LNCaP clone FGC (cell line): ENCODE data around the gene PDE3B.

Experiments used
- DNase-seq: peaks from one replicate; pipeline ENCODE4 v3.0.0-alpha.2; 2011; ENCODE audit warnings: low read depth
- H3K4me3 ChIP-seq: 2 replicates; pipeline ENCODE4 v1.5.1; 2011; ENCODE audit warnings: mild to moderate bottlenecking, low read depth, low read length, control low read depth
- CTCF ChIP-seq: IDR thresholded peaks from 2 replicates; pipeline ENCODE4 v1.5.1; 2012; ENCODE audit warnings: mild to moderate bottlenecking; ENCODE audit not compliant: control insufficient read depth, insufficient read depth; ENCODE audit errors: extremely low read depth

The PDE3B gene

GRCh38 chr11:14894657-14895598 is 251.3 kb downstream of the PDE3B start:
- no peak for TF ChIP-seq CTCF
- no peak for DNase-seq
- no peak overlapping the region for H3K4me3 ChIP-seq

GRCh38 chr11:14898355-14898754 is 254.8 kb downstream of the PDE3B start:
- no peak for TF ChIP-seq CTCF
- no peak overlapping the region for H3K4me3 ChIP-seq

GRCh38 chr11:14898906-14899305 is 255.3 kb downstream of the PDE3B start:
- no peak for TF ChIP-seq CTCF
- H3K4me3 ChIP-seq, result no peak overlapping the region
- peak; percentile 51 for DNase-seq

More at GRCh38 chr11:14898355-14898754, 254.8 kb downstream of the PDE3B start:
- no peak for DNase-seq

- DNase-seq, result no peak
- H3K4me3 ChIP-seq, result no peak overlapping the region
- TF ChIP-seq CTCF, result no peak
These were observed 259.2 kb downstream of the PDE3B start for GRCh38 chr11:14902650-14903350.

- no peak overlapping the region for H3K4me3 ChIP-seq
- no peak for DNase-seq
- no peak for TF ChIP-seq CTCF
These were observed 261.1 kb downstream of the PDE3B start for GRCh38 chr11:14904745-14905103.

GRCh38 chr11:14905104-14906033 is 261.8 kb downstream of the PDE3B start:
- H3K4me3 ChIP-seq, result no peak overlapping the region
- TF ChIP-seq CTCF, result no peak
- DNase-seq, result no peak
